Amniotic epithelial cell (primary cell): ENCODE measurements around the gene ADA.
A peak's percentile ranks its signal among the peaks of the same experiment; 100 is the strongest.

Source experiments
- DNase-seq: peaks from one replicate; pipeline ENCODE4 v3.0.0-alpha.2; 2010; ENCODE audit warnings: low read depth

The ADA gene

DNA sequence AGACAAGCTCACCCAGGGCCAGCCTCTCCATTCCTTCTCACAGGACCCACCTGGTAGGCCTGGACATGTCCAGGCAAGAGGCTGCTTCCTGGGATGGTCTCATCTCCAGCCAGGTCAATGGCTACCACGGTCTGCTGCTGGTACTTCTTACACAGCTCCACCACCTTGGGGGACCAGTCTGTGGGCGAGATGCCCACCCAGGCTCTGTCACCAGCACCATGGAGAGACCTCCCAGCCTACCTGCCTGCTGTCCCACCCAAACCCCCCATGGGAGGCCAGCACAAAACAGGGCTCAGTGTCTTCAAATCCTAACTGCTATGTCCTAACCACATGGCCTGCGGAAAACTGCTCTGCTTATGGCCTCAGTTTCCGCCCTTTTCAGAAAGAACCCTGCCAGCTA, 27.3 kb downstream of the ADA start:
- DNase-seq, result no peak

DNA sequence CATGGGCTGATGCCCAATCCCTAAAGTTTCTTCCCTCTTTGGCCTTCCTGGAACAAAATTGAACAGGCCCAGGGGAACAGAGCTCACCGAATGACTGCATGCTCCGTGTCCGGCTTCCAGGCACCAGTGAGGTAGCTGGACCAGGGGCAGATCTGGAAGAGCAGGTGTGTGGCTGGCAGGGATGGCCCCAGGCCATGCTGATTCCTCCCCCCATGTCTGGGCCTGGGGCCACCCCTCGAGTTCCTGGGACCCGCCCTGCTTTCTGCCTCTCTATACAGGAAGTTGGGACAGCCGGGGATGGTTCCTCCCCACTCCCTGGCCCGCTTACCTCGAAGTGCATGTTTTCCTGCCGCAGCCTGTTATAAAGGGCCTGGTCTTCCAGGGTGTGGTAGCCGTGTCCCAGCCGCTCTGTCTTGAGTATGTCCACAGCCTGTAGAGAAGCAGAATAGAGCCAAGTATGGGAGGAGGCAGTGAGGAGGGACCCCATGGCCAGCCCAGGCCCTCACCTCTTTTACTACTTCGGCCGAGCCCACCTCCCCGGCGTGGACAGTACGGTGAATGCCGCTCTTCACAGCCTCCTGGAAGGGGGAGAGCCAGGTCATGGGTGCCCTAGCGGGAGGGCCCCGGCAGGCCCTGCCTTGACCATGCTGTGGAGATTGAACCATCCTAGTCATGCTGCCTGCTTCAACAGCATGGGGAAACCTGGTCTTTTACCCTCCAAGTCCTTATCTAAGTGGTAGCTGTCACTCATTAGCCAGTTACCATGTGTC, 28.8 kb downstream of the ADA start:
- no peak for DNase-seq

DNA sequence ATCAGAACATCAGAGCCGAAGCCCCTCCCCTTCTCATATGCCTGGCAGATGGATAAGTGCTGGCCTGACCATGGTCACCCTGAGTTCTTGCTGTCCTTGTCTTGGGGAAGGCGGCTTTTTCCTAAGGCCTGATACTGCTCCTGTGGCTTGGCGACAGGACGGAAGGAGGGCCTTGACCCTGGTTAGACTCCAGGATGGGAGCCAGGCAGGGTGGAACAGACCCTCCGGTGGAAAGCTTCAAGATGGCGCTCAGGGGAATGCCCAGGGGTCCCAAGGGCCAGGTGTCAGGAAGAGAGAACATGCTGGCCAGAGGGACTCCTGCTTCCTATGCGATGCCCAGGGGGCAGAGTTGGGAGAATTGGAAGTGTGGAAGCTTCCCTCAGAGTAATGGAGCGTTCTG, 29.6 kb downstream of the ADA start:
- no peak for DNase-seq

DNA sequence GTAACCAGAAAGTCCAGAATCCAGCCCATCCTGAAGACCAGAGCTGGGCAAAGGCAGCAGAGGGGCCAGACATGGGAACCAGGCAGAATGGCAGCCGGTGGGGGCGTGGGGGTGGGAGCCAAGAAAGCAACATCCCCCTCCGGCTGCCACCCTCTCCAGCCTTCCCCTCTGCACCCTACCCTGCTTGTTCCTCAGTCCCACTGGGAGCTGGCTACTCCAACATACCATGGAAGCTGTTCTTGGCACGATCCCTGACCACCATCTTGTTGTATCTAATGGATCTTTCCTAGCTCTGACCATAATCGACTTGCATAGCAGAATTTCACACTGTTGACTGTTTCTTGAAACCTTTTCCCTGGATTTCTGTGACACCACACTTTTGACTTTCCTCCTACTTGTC, 30.2 kb downstream of the ADA start:
- DNase-seq, result no peak

DNA sequence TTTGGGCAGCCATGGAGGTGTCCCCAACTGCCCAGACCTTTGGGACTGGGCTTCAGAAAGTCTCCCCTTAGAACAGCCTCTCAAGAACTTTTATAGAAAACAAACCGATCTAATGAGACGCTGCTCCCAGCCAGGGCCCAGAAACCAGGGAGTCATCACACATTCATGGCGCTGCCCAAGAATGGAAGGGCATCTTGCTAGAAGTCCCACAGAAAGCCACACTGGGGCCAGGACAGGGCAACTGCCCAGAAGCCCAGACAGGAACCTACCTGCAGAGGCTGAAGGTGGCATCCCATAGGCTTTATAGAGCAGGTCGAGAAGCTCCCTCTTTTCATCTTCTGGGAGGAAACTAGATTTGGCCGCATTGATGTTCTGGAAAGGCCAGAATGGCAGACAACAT, 31.5 kb downstream of the ADA start:
- no peak for DNase-seq

DNA sequence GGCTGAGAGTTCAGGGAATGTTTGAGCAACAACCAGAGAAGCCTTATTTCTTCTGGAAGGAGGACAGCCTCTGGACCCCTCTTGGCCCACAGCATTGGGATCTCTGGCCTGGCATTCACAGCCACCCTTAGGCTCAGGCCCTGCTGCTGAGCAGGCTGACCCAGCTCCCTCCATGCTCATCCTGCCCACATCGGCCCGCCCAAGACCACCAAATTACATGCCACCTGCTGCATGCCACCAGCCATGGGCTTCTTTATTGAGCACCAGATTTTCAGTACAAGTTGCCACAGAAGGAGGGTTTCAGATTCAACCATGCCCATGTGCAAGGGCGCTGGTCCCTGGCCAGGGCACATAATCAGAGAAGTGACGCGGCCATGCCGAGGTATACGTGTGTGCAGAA, 32.2 kb downstream of the ADA start:
- no peak for DNase-seq

DNA sequence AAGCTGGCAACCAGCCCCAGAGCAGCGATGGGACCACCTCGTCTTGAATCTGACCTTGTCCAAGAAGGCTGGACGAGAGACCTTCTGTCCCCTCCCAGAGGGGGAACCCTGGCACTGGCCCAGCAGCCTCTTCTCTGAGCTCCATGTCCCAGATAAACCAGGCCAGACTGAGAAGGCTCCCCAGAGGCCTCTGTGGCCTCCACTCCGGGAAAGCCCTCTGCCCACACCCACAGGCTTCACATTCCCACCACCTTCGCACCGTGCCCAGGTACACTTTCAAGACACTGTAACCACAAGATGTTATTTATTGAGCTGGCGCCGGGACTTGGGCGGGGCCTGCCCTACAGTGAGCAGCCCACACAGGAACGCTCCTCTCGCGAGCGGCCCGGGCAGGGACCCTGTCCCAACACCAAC, 33.2 kb downstream of the ADA start:
- DNase-seq, result no peak

DNA sequence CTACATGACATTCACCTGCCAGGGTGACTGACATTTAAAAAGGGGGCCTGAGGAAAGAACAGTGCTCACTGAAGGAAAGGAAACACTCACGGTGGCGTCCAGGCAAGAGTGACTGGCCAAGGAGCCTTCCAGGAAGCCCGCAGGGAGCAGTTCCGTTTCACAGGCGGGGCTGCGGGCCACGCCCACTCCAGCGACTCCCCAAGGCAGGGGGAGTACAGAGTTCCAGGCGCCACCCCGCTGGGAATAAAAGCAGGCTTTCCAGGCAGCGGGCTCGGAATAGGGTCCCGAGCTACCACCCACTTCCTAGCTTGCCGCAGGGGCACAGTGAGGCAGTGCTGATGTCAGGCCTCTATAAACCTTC, 34.9 kb downstream of the ADA start:
- DNase-seq, result no peak

DNA sequence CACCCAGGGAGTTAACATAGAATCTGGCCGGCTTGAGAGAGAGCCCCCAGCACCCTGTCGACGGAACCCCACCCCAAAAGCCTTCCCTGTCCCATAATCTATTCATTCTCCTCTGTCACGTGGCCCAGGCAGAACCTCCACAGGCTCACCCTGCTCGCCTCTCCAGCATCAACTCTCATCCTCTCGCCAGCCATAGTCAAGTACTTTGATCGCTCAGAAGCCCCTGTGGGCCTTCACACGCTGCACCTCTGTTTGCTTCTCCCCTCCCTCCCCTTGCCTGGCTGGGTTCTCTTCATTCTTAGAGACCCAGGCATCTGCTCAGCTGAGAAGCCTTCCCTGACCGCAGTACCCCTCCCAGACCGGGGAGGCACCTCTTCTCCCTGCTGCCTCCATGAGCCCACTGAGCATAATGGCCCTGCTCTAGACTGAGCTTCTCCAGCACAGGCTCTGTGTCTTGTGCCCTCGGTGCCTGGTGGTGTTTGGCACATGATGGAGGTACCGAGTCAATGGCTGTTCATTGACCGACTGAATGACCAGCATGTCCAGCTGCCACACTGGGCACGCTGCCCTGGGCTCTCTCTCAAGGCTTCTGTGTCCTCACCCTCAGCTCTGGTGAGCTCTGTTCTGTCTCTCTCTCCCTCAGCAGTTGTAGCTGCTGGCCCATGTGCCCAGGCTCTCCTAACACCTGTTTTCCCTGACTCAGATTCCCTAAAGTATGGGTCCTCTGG, 35.5 kb downstream of the ADA start:
- no peak for DNase-seq

DNA sequence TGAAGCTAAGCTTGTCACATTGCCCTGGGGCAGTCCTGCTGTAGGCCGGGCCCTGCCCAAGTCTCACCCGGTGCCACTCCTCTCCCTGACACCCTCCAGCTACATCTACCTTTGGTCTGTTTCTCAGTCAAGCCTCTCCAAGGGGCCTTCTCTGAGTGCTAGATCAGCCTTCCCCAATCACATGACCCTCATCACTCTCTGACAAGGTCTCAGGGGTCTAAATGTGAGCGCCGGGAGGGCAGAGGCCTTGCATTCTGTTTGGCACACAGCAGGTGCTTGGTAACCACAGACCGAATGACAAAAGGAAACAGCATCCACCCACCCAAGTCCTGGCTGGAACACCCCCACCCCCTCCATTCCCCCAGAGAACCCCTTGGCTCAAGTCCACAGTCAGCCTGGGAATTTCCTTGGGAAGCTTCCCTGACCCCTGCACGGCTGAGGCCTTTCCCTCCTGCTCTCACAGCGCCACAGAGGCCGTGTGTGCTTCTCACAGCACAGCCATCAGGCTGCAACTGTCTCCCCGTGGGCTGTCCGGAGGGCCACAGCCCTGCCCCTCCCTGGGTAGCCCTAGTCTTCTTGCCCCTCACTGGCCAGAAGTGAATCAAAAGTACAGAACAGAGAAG, 36.2 kb downstream of the ADA start:
- no peak for DNase-seq

DNA sequence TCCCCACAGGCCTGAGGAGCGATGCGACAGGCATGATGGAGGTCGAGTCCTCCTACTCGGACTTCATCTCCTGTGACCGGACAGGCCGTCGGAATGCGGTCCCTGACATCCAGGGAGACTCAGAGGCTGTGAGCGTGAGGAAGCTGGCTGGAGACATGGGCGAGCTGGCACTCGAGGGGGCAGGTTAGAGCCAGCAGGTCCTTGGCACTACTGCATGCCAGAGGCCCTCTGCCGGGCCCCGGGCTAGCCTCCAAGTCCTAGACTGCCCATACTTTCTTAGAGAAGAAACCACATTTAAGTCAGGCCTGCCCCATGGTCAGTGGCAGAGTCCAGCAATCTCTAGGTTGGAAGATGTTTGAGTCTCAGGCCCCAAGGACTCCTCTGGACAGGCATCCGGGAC, 37.0 kb downstream of the ADA start:
- no peak for DNase-seq

DNA sequence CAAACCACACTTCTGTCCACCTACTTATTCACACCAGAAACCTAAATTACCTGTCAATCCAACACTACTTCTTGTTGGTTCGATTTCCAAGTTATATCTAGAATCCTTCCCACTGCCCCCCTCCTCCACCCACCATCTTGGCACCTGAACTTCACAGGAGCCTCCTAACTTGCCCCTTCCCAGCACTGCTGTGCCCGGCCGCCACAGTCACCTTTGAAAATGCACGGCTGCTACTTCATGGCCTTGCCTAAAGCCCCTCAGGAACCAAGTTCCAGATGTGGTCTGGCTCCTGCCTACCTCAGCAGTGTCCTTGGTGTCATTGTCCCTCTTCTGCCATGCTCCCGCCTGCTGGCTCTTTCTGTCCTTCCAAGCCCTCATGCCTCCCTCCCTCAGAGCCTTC, 37.9 kb downstream of the ADA start:
- DNase-seq, result no peak

DNA sequence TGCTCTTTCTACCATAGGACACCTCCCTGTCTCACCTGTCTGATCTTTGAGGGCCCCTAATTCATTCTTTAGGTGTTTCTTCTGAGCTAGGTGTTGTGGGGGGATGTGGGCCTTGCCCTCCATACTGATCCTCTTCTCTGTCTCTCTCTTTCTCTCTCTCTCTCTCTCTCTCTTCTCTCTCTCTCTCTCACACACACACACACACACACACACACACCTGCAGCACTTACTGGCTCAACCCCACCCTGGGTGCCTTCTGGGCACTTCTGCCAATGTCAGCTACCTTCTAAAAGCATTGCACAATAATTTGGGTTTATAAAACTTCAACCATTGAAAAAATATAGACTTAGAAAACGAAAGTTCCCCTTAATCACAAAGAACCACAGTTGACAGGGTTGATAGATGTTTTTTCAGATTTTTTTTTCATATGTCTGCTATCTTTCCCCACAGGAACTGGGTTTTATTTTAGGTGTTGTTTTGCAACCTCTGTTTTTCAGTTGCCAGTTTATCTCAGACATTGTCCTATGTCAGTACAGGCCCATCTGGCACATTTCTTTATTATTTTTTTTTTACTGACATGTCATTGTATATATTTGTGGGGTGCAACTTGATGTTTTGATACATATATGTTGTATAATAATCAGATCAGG, 41.1 kb downstream of the ADA start:
- peak; percentile 80 for DNase-seq

DNA sequence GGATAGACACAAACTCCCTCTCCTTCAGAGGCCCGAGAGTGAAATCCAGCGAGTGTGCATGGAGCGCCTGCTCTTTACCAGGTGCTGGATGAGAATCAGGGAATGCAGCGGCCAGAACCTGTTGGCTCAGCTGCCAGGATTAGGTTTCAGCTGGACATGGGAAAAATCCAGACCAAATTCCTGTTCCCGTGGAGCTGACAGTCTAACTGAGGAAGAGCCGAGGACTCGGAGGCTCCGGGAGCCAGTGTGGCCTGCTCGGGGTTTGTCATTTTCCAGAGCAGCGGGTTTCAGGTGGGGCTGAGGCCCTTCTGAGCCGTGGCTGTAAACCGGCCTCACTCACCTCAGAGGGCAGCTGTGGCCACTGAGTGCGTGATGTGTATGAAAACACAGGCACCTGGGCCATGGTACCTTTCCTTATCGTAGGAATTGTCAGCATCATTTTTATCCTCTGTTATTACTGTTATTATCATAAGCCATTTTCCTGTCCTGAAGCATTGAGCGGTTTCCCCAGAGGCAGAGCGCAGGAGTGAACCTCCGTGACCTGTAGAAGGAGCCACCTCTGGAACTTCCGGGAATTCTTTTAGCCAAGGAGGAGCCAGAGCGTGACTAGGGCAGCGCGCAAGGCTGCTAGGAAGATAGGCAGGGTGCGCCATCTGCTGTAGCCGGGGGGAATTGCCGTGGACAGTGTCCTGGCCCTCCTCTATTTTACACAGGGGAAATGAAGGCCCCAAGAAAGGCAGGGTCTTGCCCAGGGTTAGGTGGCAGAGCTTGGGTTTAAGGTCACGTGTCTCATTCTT, 41.8 kb downstream of the ADA start:
- DNase-seq, result peak; percentile 84

DNA sequence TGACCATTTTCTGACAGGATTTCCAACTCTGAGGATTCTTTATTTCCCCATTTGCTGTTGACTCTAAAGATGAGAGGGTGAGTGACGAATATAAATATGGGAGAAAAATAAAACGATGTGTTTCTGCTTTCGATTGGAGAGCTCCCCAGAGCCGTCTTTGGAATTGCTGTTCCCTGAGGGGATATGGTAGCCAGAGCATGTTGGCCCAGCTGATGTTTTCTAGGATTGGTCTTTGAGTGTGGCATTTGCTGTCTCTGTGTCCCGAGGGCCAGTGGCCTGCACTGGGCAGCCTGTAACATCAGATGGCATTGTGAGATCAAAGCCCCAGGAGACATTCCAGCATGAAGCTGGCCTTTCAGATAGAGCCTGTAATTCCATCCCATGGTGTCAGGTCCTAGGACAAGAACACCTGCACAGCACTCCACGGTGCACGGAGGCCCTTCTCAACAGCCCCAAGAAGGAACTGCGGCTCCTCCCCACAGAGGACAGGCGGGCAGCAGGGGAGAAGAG, 42.4 kb downstream of the ADA start:
- no peak for DNase-seq

DNA sequence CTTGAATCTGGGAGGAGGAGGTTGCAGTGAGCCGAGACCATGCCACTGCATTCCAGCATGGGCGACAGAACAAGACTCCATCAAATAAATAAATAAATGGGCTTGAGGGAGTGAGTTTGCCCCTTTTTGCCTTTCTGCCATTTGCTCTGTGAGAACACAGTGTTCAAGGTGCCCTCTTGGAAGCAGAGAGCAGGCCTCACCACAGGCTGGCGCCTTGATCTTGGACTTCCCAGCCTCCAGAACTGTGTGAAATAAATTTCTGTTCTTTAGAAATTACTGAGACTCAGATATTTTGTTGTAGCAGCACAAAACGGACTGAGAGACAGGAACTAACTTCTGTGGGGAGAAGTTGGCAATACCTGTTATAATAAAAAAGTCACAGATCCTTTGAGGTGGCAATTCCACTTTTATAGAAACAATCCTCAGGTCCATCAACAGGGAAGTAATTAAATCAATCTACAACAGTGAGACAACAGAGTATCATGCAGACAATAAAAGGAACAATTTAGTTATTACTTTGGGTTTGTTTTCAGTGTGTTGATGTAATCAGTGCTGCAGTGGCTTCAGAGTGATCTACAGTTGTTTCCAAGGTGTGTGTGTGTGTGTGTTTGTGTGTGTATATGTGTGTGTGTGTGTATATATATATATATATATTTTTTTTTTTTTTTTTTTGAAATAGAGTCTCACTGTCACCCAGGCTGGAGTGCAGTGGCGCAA, 44.6 kb downstream of the ADA start:
- DNase-seq, result no peak

DNA sequence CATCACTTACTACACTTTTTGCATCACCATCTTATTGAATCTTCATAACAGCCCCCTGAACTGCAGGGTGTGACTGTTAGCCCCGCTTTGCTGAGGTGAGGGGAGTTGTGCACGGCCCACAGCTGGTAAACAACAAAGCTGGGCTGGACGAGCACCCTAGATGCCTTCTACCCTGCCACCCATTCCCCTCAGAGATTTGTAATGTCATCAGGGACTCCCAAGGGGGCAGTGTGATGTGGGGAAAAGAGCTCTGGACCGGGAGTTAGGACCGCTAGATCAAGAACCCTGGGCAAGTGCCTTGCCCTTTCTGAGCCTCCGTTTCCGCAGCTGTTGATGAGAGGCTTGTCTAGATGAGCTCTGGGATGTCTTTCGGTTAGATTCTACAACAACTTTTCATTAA, 48.2 kb downstream of the ADA start:
- DNase-seq, result no peak

DNA sequence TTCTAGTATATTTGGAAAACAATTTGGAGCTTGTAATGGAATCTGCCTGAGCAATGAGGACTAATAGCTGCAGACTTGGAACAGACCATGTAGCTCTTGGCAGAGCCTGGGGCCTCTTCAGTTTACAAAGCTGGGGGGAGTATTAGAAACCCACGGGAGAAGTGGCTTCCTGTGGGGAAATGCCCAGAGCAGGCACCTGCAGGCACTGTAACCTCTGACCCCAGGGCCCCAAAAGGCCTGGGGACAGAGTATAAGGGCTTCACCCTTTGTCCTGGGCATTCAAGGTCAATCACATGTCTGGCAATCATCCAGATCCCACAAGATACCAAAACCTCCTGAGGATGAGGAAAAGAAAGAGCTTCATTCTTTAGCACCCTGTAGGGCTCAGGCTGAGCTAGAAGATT, 49.7 kb downstream of the ADA start:
- peak; percentile 38 for DNase-seq

DNA sequence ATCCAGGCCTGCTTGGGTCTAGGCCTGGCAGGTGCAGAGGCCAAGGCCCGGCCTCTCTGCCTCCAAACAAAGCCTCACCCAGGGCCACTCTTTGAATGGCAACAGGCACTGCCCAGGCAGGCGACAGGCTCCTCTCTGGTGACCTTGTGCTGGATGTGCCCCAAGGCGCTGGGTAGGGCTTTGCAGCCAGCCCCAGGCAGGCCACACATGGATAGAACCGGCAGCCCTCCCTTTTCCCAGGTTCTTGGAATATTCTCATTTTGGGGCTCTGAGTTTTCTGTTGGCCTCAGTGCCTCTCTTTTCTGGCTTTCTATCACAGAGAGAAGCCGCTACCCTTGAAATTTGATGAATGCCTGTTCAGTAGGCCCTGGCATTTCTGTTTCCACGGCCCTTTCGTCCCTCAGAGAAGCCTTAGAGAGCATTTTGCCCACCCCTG, 50.2 kb downstream of the ADA start:
- DNase-seq, result no peak

DNA sequence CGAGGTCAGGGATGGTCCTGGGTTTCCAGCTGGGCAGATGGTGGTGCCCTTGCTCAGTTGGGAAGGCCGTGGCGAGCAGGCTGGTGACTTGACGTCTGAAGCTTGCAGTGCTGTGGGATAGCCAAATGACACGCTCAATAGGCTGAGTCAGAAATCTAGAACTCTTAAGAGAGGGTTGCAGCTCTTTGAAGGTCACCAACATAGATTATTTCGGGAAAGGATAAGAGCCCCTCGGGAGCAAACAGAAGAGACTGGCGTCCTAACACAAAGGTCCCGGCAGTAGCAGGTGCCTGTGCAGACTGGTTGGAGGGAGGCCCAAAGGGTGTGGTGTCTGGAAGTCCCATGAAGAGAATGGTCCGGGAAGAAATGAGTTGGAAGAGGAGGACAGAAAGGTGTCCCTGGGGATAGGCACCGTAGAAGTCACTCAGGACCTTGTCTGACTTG, 50.7 kb downstream of the ADA start:
- no peak for DNase-seq

DNA sequence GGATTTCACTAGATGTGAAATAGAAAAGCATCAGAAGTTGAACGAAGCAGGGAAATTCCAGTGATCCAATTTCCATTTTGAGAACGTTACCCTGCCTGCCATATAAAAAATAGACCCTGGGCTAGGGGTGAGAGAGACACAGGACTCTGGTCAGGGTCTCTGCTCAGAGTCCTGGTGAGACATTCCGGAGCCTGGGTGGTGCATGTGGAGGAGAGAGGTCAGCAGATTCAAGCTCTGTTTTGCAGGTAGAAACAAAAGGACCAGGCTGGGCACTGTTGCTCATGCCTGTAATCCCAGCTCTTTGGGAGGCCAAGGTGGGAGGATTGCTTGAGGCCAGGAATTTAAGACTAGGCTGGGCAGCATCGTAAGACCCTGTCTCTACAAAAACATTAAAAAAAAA, 51.2 kb downstream of the ADA start:
- no peak for DNase-seq
